ENCODE data around the gene CYB561A3.

- TF ChIP-seq EZH2 (IDR thresholded peaks at IDR 0.05) (no peak), POLR2AphosphoS5 (IDR thresholded peaks at IDR 0.05; ENCODE audit: borderline replicate concordance, low read depth, low read length) (no peak)
Measured at GRCh38 chr11:61359516-61359915, 2.2 kb downstream of the CYB561A3 start.
